WI38 (cell line): Measurements from ENCODE around the gene NEBL.

Source experiments
- H3K4me3 ChIP-seq: 2 replicates; pipeline ENCODE4 v1.5.1; 2011; ENCODE audit warnings: low read depth, mild to moderate bottlenecking, control low read depth, low read length
- CTCF ChIP-seq: IDR thresholded peaks from 2 replicates; pipeline ENCODE4 v1.5.1; 2012; ENCODE audit warnings: low read depth, mild to moderate bottlenecking, control low read depth, low read length

Gene NEBL

DNA sequence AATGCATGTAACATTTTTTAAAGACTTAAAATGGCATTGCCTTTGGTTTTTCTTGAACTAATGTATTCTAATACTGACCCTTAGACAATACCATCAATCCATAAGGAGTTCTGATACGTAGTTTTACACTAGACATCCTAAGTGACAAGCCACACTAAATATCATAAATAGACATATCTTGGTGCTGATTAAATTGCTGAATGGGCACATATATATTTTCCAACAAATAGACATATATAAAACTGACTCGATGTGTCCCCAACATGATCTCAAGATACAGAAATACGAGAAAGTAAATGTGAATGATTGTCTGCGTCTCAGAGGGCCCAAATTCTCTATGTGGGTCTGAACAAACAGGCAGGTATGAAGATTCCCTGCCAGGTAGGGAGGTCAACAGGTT is 99.8 kb downstream of the NEBL start:
- no peak for TF ChIP-seq CTCF
- no peak overlapping the region for H3K4me3 ChIP-seq

DNA sequence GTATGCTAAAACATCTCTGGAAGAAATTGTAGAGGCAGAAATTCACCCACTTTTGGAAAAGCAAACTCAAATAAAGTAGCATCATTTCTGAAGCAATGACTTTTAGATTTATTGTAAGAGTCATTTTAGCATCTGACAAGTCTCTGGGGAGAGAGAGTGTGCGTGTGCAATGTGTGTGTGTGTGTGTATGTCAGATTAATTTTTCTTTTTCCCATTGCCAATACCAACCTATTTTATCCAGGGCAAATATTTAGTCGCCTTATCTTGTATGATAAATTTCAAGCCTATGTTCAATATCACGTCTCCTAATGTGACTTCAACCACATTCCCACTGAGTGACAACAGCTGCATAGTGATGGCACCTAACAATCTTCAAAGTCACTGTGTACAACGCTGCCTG is 101.7 kb downstream of the NEBL start:
- TF ChIP-seq CTCF: no peak
- no peak overlapping the region for H3K4me3 ChIP-seq

GRCh38 chr10:20785174-20785573 is 111.9 kb downstream of the NEBL start:
- no peak overlapping the region for H3K4me3 ChIP-seq
- no peak for TF ChIP-seq CTCF

DNA sequence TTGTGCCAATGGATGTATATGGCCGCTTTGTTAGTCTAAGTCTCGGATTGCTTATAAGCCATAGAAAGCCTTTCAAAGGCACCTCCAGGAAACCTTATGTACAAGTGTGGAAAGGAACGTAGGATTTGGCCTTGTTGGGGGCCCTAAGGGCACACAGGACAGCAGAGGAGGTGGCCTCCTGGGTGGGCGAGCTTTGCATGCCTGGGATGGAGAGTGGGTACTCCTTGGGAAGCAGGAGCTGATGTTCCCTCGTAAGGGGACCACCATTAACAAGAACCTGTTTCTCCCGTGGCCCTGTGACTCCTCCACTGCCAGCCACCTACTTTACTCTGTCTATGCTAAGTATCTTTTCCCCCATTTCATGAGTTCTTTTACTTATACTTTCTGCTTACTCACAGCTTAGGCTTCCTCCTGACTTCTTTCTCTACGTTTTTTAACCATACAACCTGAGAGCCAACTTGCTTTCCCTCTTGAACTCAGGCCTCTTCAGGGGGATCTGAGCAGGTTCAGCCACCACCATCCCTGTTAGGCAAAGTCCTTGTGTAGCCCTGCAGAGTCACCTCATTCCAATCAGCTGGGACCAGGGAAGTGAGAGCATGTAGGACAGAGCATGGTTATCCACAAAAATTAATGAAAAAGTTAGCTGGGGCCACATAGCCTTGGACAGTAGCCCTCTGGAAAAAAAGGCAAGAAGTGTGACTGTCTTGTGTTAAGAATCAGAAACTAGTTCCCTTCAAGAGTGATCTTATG is 118.9 kb downstream of the NEBL start:
- no peak overlapping the region for H3K4me3 ChIP-seq
- TF ChIP-seq CTCF: no peak

GRCh38 chr10:20776384-20777118 is 120.6 kb downstream of the NEBL start:
- TF ChIP-seq CTCF: no peak
- no peak overlapping the region for H3K4me3 ChIP-seq

- no peak overlapping the region for H3K4me3 ChIP-seq
- no peak for TF ChIP-seq CTCF
These were observed 126.1 kb downstream of the NEBL start for GRCh38 chr10:20771051-20771450.

GRCh38 chr10:20769481-20769880 is 127.6 kb downstream of the NEBL start:
- H3K4me3 ChIP-seq: no peak overlapping the region
- no peak for TF ChIP-seq CTCF
